GM18519 (cell line): Measurements from ENCODE around the gene SLC25A44.
"Not testable (repeated sequence)": the region's sequence is repeated elsewhere in the genome, so short reads cannot be mapped to it uniquely, and the experiment has no call there.

Source experiments
- ATAC-seq: cut with Tn5 transposase; IDR thresholded peaks from one replicate; pipeline ENCODE4 v1.9.1; 2021; ENCODE audit warnings: mild to moderate bottlenecking, moderate library complexity; ENCODE audit not compliant: unreplicated experiment, low FRiP score

SLC25A44 gene

GRCh38 chr1:156162430-156163037 lies 31.4 kb upstream of the SLC25A44 start:
- ATAC-seq: no peak

GRCh38 chr1:156163712-156164111 lies 30.2 kb upstream of the SLC25A44 start:
- ATAC-seq: no peak

- no peak for ATAC-seq
Measured at GRCh38 chr1:156164125-156164831, 29.6 kb upstream of the SLC25A44 start.

- ATAC-seq: no peak
Measured at GRCh38 chr1:156165083-156165482, 28.8 kb upstream of the SLC25A44 start.

- ATAC-seq: no peak
Measured at GRCh38 chr1:156167536-156167935, 26.4 kb upstream of the SLC25A44 start.

GRCh38 chr1:156172696-156173470 lies 21.0 kb upstream of the SLC25A44 start:
- ATAC-seq: no peak

GRCh38 chr1:156176610-156177210 lies 17.2 kb upstream of the SLC25A44 start:
- no peak for ATAC-seq

GRCh38 chr1:156177919-156178654 lies 15.8 kb upstream of the SLC25A44 start:
- ATAC-seq: no peak

GRCh38 chr1:156180471-156180870 lies 13.4 kb upstream of the SLC25A44 start:
- no peak for ATAC-seq

GRCh38 chr1:156181391-156181924 lies 12.4 kb upstream of the SLC25A44 start:
- not testable (repeated sequence) for ATAC-seq

- ATAC-seq: not testable (repeated sequence)
Measured at GRCh38 chr1:156182010-156182779, 11.7 kb upstream of the SLC25A44 start.

- ATAC-seq: not testable (repeated sequence)
Measured at GRCh38 chr1:156186347-156187177, 7.3 kb upstream of the SLC25A44 start.

GRCh38 chr1:156190265-156190664 lies 3.6 kb upstream of the SLC25A44 start:
- not testable (repeated sequence) for ATAC-seq

GRCh38 chr1:156191292-156191964 lies 2.5 kb upstream of the SLC25A44 start:
- ATAC-seq: no peak

- ATAC-seq: no peak
Measured at GRCh38 chr1:156193208-156193487, 756 bp upstream of the SLC25A44 start.

GRCh38 chr1:156194300-156194652 lies 372 bp downstream of the SLC25A44 start:
- ATAC-seq: no peak

GRCh38 chr1:156195853-156196252 lies 1.9 kb downstream of the SLC25A44 start:
- no peak for ATAC-seq

- no peak for ATAC-seq
Measured at GRCh38 chr1:156196445-156196844, 2.5 kb downstream of the SLC25A44 start.
